GM12878 (cell line): ENCODE measurements around the gene SFXN5. TPM values are rescaled to one million over a fixed set of nuclear protein-coding genes. Genes with fewer than 3 reads are reported as not detected.

Source experiments
- ATAC-seq: fragments of 200-7000 bp; cut with Tn5 transposase; 3 replicates; pipeline ENCODE4 v1.9.1; 2020; ENCODE audit warnings: mild to moderate bottlenecking, moderate library complexity
- BruUV-seq: library from RNA; stranded (reverse); fragments of 400-500 nt; replicated peaks from 2 replicates; lab custom pipeline; 2021; lab: Mats Ljungman, UMichigan
- CTCF ChIA-PET: fragments of 300-600 bp; sonication (Branson Sonifier 250); formaldehyde crosslinking; extraction: SDS; loops from one replicate; lab custom pipeline; 2021; ENCODE audit warnings: inconsistent platforms; lab: Yijun Ruan, JAX
- POLR2A ChIA-PET: fragments of 350-600 bp; formaldehyde crosslinking; extraction: SDS; loops from one replicate; lab custom pipeline; 2021; ENCODE audit warnings: inconsistent platforms; lab: Charles Lee
- RAD21 ChIA-PET: fragments of 300-600 bp; sonication (Branson Sonifier 250); formaldehyde crosslinking; loops from one replicate; lab custom pipeline; 2023; ENCODE audit warnings: antibody characterized with exemption; ENCODE audit not compliant: unreplicated experiment; lab: Charles Lee
- SMC1A ChIA-PET: fragments of 300-600 bp; sonication (Branson Sonifier 250); formaldehyde crosslinking; loops from one replicate; lab custom pipeline; 2023; ENCODE audit not compliant: unreplicated experiment, uncharacterized antibody; lab: Charles Lee
- DNase-seq: peaks from one replicate; pipeline ENCODE4 v3.0.0-alpha.2; 2011; ENCODE audit warnings: low read depth, low spot score
- FAIRE-seq: peaks from 3 replicates; lab custom pipeline; 2011; peaks lifted over from hg19 to GRCh38; lab: Jason Lieb, UNC
- H2AFZ ChIP-seq: 2 replicates; pipeline ENCODE4 v1.6.0; 2011; ENCODE audit warnings: low read depth, low read length, control low read depth; ENCODE audit not compliant: control insufficient read depth
- H3K27ac ChIP-seq: 2 replicates; pipeline ENCODE4 v1.5.1; 2011; ENCODE audit warnings: control low read depth; ENCODE audit not compliant: control insufficient read depth, insufficient read depth
- H3K27me3 ChIP-seq, 2 experiments: replicated peaks in 1 of 2; 2 replicates each; pipeline versions ENCODE4 v1.6.0 to v1.6.1; 2011; ENCODE audit warnings: low read length in 1 of 2; ENCODE audit not compliant: control insufficient read depth in 2 of 2, insufficient read depth in 2 of 2
- H3K36me3 ChIP-seq, 2 experiments: 2 replicates each; pipeline ENCODE4 v1.5.1; 2011; ENCODE audit warnings: low read length in 1 of 2; ENCODE audit not compliant: control insufficient read depth in 2 of 2, insufficient read depth in 2 of 2
- H3K4me1 ChIP-seq: 2 replicates; pipeline ENCODE4 v1.6.1; 2011; ENCODE audit warnings: mild to moderate bottlenecking, low read length, moderate library complexity, mixed read lengths; ENCODE audit not compliant: control insufficient read depth, insufficient read depth
- H3K4me2 ChIP-seq: 2 replicates; pipeline ENCODE4 v1.6.0; 2011; ENCODE audit warnings: control low read depth; ENCODE audit not compliant: control insufficient read depth, insufficient read depth
- H3K4me3 ChIP-seq: fragments of 200-600 bp; sonication (generic); 2 replicates; pipeline ENCODE4 v1.5.1; 2016
- H3K79me2 ChIP-seq: 2 replicates; pipeline ENCODE4 v1.6.0; 2011; ENCODE audit warnings: low read length; ENCODE audit not compliant: control insufficient read depth, insufficient read depth
- H3K9ac ChIP-seq: 2 replicates; pipeline ENCODE4 v1.8.0; 2011; ENCODE audit warnings: low read length, control low read depth, mixed read lengths; ENCODE audit not compliant: control insufficient read depth, insufficient read depth
- H3K9me3 ChIP-seq: replicated peaks from 3 replicates; pipeline ENCODE4 v1.5.1; 2011; ENCODE audit warnings: mild to moderate bottlenecking, low read length; ENCODE audit not compliant: control insufficient read depth, insufficient read depth
- H4K20me1 ChIP-seq: 2 replicates; pipeline ENCODE4 v1.6.0; 2011; ENCODE audit not compliant: control insufficient read depth, insufficient read depth
- BMI1 ChIP-seq: fragments of 450-650 bp; IDR thresholded peaks from 2 replicates; pipeline ENCODE4 v1.6.1; 2016; ENCODE audit warnings: mild to moderate bottlenecking, moderate library complexity, borderline replicate concordance
- CREB1 ChIP-seq: IDR thresholded peaks from 2 replicates; pipeline ENCODE4 v1.6.1; 2012; ENCODE audit warnings: low read depth, mild to moderate bottlenecking, inconsistent platforms
- HDAC2 ChIP-seq: fragments of 200-600 bp; sonication (generic); IDR thresholded peaks from 2 replicates; pipeline ENCODE4 v1.6.1; 2017
- IRF5 ChIP-seq: fragments of 450-650 bp; IDR thresholded peaks from 2 replicates; pipeline ENCODE4 v1.6.1; 2017; ENCODE audit warnings: borderline replicate concordance
- MXI1 ChIP-seq: fragments of 150-350 bp; IDR thresholded peaks from 2 replicates; pipeline ENCODE4 v1.6.1; 2011; ENCODE audit warnings: low read depth, mild to moderate bottlenecking, inconsistent platforms, low read length, improper control_type of control experiment
- RFX5 ChIP-seq: IDR thresholded peaks from 2 replicates; pipeline ENCODE4 v1.6.1; 2011; ENCODE audit warnings: low read depth, low read length, improper control_type of control experiment
- SPI1 ChIP-seq: IDR thresholded peaks from 2 replicates; pipeline ENCODE4 v1.6.1; 2011; ENCODE audit warnings: low read depth, mild to moderate bottlenecking, low read length, moderate library complexity, borderline replicate concordance; ENCODE audit not compliant: insufficient read depth
- STAT3 ChIP-seq: IDR thresholded peaks from 2 replicates; pipeline ENCODE4 v1.6.1; 2011; ENCODE audit warnings: low read depth, low read length, improper control_type of control experiment
- SUZ12 ChIP-seq: fragments of 200-600 bp; sonication (generic); IDR thresholded peaks from one replicate; pipeline ENCODE4 v1.6.1; 2018; ENCODE audit warnings: antibody characterized with exemption, mild to moderate bottlenecking; ENCODE audit not compliant: unreplicated experiment
- TCF7 ChIP-seq: IDR thresholded peaks from 2 replicates; pipeline ENCODE4 v1.6.1; 2014; ENCODE audit warnings: antibody characterized with exemption, borderline replicate concordance
- USF1 ChIP-seq: IDR thresholded peaks from 2 replicates; pipeline ENCODE4 v1.6.1; 2011; ENCODE audit warnings: borderline replicate concordance, low read depth, mild to moderate bottlenecking, moderate library complexity, mixed read lengths, low read length; ENCODE audit not compliant: insufficient read depth; ENCODE audit errors: extremely low read length
- ZBTB11 ChIP-seq: fragments of 450-650 bp; formaldehyde crosslinking; IDR thresholded peaks from 2 replicates; pipeline ENCODE4 v1.5.0; 2022; ENCODE audit warnings: mild to moderate bottlenecking, missing genetic modification characterization
- WGBS: methylation state at CpG from one replicate; pipeline ENCODE4 v1.1.6; 2016; ENCODE audit warnings: low lambda C conversion rate; ENCODE audit not compliant: insufficient replicate concordance, insufficient coverage; ENCODE audit errors: missing lambda C conversion rate; 5-methylcytosine and 5-hydroxymethylcytosine counted together
- in situ Hi-C: fragments of 300-500 bp; cut with MboI; formaldehyde crosslinking; loops from 9 replicates; pipeline ENCODE4 v1.14.3; 2018; ENCODE audit warnings: mixed read lengths
- intact Hi-C: fragments of 100-400 bp; cut with micrococcal nuclease; formaldehyde crosslinking; loops from one replicate; pipeline ENCODE4 v1.14.2; 2022; ENCODE audit not compliant: unreplicated experiment
- polyA plus RNA-seq, 11 experiments: library from polyadenylated mRNA; depleted of rRNA in 4 of 11; unstranded in 6 of 11; stranded (reverse) in 5 of 11; fragments of >200 nt; fragmentation: Nextera tagmentation in 4 of 11; fragmentation: Illumina TruSeq in 1 of 11; extraction: Ambion mirVana in 4 of 11; extraction: Trizol in 1 of 11; gene quantifications; 1 replicate in 1 of 11; 2 replicates in 10 of 11; pipeline versions ENCODE4 v1.2.1 to v1.2.3, GENCODE V29; 2011 to 2016; ENCODE audit warnings: inconsistent platforms in 2 of 11, missing spikeins in 2 of 11, low read depth in 1 of 11
- total RNA-seq, 4 experiments: library from RNA; depleted of rRNA in 3 of 4; stranded (reverse); fragments of >200 nt in 3 of 4; fragmentation: Illumina TruSeq in 1 of 4; extraction: Trizol in 1 of 4; gene quantifications; 2 replicates each; pipeline versions ENCODE4 v1.2.1 to v1.2.3, GENCODE V29; 2013 to 2021
- TF ChIP-seq, protein P1 (sequence below): IDR thresholded peaks from 2 replicates; pipeline ENCODE4 v1.6.1; 2012; ENCODE audit warnings: low read depth, low read length, improper control_type of control experiment

The SFXN5 gene
- total and polyA plus RNA-seq, 10 of the 15 experiments (the other 5 are each of a cell fraction or from before 2014, with no cell fraction given): 3.3 to 15.9 (median 11.2) TPM

- ChIA-PET RAD21 (no interaction called here), SMC1A (interaction anchor here (1.1 kb wide), 1 partner anchor 27 kb away, joined by 3 read pairs; no protein-coding TSS in a partner anchor), CTCF (interaction anchor here (0.7 kb wide), 1 partner anchor 46 kb away, joined by 3 read pairs; no protein-coding TSS in a partner anchor), POLR2A (no interaction called here)
- Histone ChIP-seq H3K9me3 (no peaks in the 10 kb centered on the region), H3K9ac (no peak overlapping the region), H3K4me2 (no peak overlapping the region), H2AFZ (no peak overlapping the region), H3K4me3 (no peak overlapping the region), H3K27me3 (peaks cover 6 to 17% of the 10 kb centered on the region in 2 experiments), H3K36me3 (no peaks in the 10 kb centered on the region), H3K79me2 (no peaks in the 10 kb centered on the region), H3K27ac (no peak overlapping the region), H3K4me1 (no peaks in the 10 kb centered on the region), H4K20me1 (no peaks in the 10 kb centered on the region)
- ATAC-seq (no peak), FAIRE-seq (no peak), DNase-seq (no peak)
- TF ChIP-seq HDAC2 (no peak), MXI1 (no peak), CREB1 (no peak), ZBTB11 (CRISPR knock-in tag) (no peak), USF1 (no peak), SUZ12 (no peak), BMI1 (no peak), SPI1 (no peak), RFX5 (no peak), IRF5 (no peak), STAT3 (no peak), TCF7 (no peak)
- TF ChIP-seq, protein P1, sequence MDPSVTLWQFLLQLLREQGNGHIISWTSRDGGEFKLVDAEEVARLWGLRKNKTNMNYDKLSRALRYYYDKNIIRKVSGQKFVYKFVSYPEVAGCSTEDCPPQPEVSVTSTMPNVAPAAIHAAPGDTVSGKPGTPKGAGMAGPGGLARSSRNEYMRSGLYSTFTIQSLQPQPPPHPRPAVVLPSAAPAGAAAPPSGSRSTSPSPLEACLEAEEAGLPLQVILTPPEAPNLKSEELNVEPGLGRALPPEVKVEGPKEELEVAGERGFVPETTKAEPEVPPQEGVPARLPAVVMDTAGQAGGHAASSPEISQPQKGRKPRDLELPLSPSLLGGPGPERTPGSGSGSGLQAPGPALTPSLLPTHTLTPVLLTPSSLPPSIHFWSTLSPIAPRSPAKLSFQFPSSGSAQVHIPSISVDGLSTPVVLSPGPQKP: no peak
- intact Hi-C loops: no loop called here
- BruUV-seq: no TSS peak
- 25% methylated on average over 15 of the region's 16 CpGs for WGBS
- in situ Hi-C loops: no loop called here
Measured at GRCh38 chr2:73111073-73112025, 39.8 kb upstream of the SFXN5 start.
